Middle frontal gyrus (tissue), 1 donor: ENCODE results near the gene ARPC5L.
"Not testable (repeated sequence)": the region's sequence is repeated elsewhere in the genome, so short reads cannot be mapped to it uniquely, and the experiment has no call there.

Experiments
- DNase-seq: peaks from one replicate; pipeline ENCODE4 v3.0.0-alpha.2; 2015; ENCODE audit warnings: low spot score; ENCODE audit errors: extremely low spot score

Gene ARPC5L

GRCh38 chr9:124861342-124862229, at the start of gene ARPC5L, which contains the start of gene RPL35:
Gene ARPC5L, plus strand, starts transcription at chr9:124862130. Its CDS starts 7,161 bp downstream, at chr9:124869291.
Gene RPL35, minus strand, starts transcription at chr9:124861957. Its CDS starts 45 bp downstream, at chr9:124861912.
- DNase-seq, result peak; percentile 88

- no peak for DNase-seq
Measured at GRCh38 chr9:124812441-124812876, 49.5 kb upstream of the ARPC5L start.

GRCh38 chr9:124813041-124813440, 48.9 kb upstream of the ARPC5L start:
- DNase-seq, result no peak

GRCh38 chr9:124813501-124814163, 48.3 kb upstream of the ARPC5L start:
- DNase-seq, result no peak

GRCh38 chr9:124814164-124814535, 47.8 kb upstream of the ARPC5L start:
- no peak for DNase-seq

- no peak for DNase-seq
Measured at GRCh38 chr9:124815601-124816000, 46.3 kb upstream of the ARPC5L start.

- no peak for DNase-seq
Measured at GRCh38 chr9:124818431-124819281, 43.3 kb upstream of the ARPC5L start.

- DNase-seq, result no peak
Measured at GRCh38 chr9:124820698-124821623, 41.0 kb upstream of the ARPC5L start.

- DNase-seq, result no peak
Measured at GRCh38 chr9:124828489-124829333, 33.2 kb upstream of the ARPC5L start.

GRCh38 chr9:124829334-124829669, 32.6 kb upstream of the ARPC5L start:
- DNase-seq, result no peak

GRCh38 chr9:124830593-124830992, 31.3 kb upstream of the ARPC5L start:
- DNase-seq, result no peak

- DNase-seq, result no peak
Measured at GRCh38 chr9:124831642-124832364, 30.1 kb upstream of the ARPC5L start.

- DNase-seq, result no peak
Measured at GRCh38 chr9:124834591-124834990, 27.3 kb upstream of the ARPC5L start.

- DNase-seq, result no peak
Measured at GRCh38 chr9:124835026-124835557, 26.8 kb upstream of the ARPC5L start.

GRCh38 chr9:124838132-124838531, 23.8 kb upstream of the ARPC5L start:
- not testable (repeated sequence) for DNase-seq

GRCh38 chr9:124838567-124839275, 23.2 kb upstream of the ARPC5L start:
- DNase-seq, result not testable (repeated sequence)

- DNase-seq, result no peak
Measured at GRCh38 chr9:124839612-124840299, 22.2 kb upstream of the ARPC5L start.
